Kidney (tissue), 14 donors: Measurements from ENCODE around the gene INPP4A. TPM values are rescaled to one million over a fixed set of nuclear protein-coding genes. Genes with fewer than 3 reads are reported as not detected.
"Not testable (repeated sequence)": the region's sequence is repeated elsewhere in the genome, so short reads cannot be mapped to it uniquely, and the experiment has no call there.

ENCODE experiments used
- DNase-seq, 5 donors: peaks; one replicate each; pipeline ENCODE4 v3.0.0-alpha.2; 2013 to 2020
- FAIRE-seq: peaks from 2 replicates; lab custom pipeline; 2012; peaks lifted over from hg19 to GRCh38; lab: Jason Lieb, UNC
- H3K27ac ChIP-seq, 2 donors: one replicate each; pipeline ENCODE4 v1.7.0; 2013; ENCODE audit warnings: low read depth in 2 of 2, low read length in 2 of 2, inconsistent platforms in 1 of 2
- H3K27me3 ChIP-seq: one replicate; pipeline ENCODE4 v1.7.1; 2013; ENCODE audit warnings: low read length, inconsistent platforms; ENCODE audit not compliant: control insufficient read depth, insufficient read depth
- H3K36me3 ChIP-seq, 3 donors: one replicate each; pipeline versions ENCODE4 v1.7.0 to v1.7.1; 2013; ENCODE audit warnings: low read length in 3 of 3, control low read depth in 1 of 3, inconsistent platforms in 1 of 3; ENCODE audit not compliant: insufficient read depth in 3 of 3, control insufficient read depth in 2 of 3
- H3K4me1 ChIP-seq, 3 donors: one replicate each; pipeline versions ENCODE4 v1.7.0 to v1.7.1; 2013; ENCODE audit warnings: low read length in 3 of 3, inconsistent platforms in 1 of 3, low read depth in 1 of 3; ENCODE audit not compliant: control insufficient read depth in 2 of 3, insufficient read depth in 2 of 3
- H3K4me3 ChIP-seq, 3 donors: one replicate each; pipeline versions ENCODE4 v1.7.0 to v1.8.1; 2013; ENCODE audit warnings: low read length in 3 of 3, control low read depth in 1 of 3, inconsistent platforms in 1 of 3
- H3K9ac ChIP-seq, 3 donors: one replicate each; pipeline versions ENCODE4 v1.7.0 to v1.7.1; 2013; ENCODE audit warnings: low read length in 3 of 3, control low read depth in 1 of 3, inconsistent platforms in 1 of 3
- H3K9me3 ChIP-seq, 3 donors: one replicate each; pipeline versions ENCODE4 v1.7.0 to v1.7.1; 2013; ENCODE audit warnings: low read length in 3 of 3, control low read depth in 1 of 3, inconsistent platforms in 1 of 3; ENCODE audit not compliant: control insufficient read depth in 2 of 3, insufficient read depth in 1 of 3
- intact Hi-C: fragments of 100-400 bp; cut with DNase I; formaldehyde crosslinking; loops from one replicate; pipeline ENCODE4 v1.11.1; 2022
- polyA plus RNA-seq: library from polyadenylated mRNA; stranded (reverse); fragments of 350-450 nt; fragmentation: Illumina TruSeq; extraction: RNeasy Lipid Tissue Mini Kit (QIAGEN cat#74804); gene quantifications from one replicate; pipeline ENCODE4 v1.2.3, GENCODE V29; 2014; ENCODE audit warnings: low read depth, low replicate concordance; ENCODE audit not compliant: insufficient read depth
- total RNA-seq: library from RNA; stranded (reverse); fragmentation: NEBNext Ultra II Directional; extraction: Animal tissue kit (Norgen Biotek cat#: 25700); gene quantifications from one replicate; pipeline ENCODE4 v1.2.1, GENCODE V29; 2021
- TF ChIP-seq, protein P1 (sequence below): IDR thresholded peaks from 3 replicates; pipeline ENCODE4 v1.5.1; 2012; ENCODE audit warnings: mild to moderate bottlenecking, moderate library complexity, borderline replicate concordance; ENCODE audit not compliant: insufficient read depth; ENCODE audit errors: extremely low read depth
- donor health status: control.
- donor health status: control.
- donor health status: control.
- donor health status: control.
- donor health status: control.
- donor health status: DM: yes; HTN: yes; CAD: no.
- donor health status: Normal renal cell carcinoma (clear cell type).

The INPP4A gene
- total and polyA plus RNA-seq, 2 donors from 2014 or later: 4.1 to 27.9 TPM

GRCh38 chr2:98405301-98405700, 39.4 kb upstream of the INPP4A start:
- DNase-seq: no peak
- Histone ChIP-seq H3K4me3 (no peak overlapping the region), H3K9ac (no peak overlapping the region), H3K4me1 (no peaks in the 10 kb centered on the region), H3K27ac (no peak overlapping the region), H3K36me3 (no peaks in the 10 kb centered on the region), H3K9me3 (no peaks in the 10 kb centered on the region), H3K27me3 (no peaks in the 10 kb centered on the region)
- FAIRE-seq: no peak
- intact Hi-C loops: no loop called here
- TF ChIP-seq, protein P1, sequence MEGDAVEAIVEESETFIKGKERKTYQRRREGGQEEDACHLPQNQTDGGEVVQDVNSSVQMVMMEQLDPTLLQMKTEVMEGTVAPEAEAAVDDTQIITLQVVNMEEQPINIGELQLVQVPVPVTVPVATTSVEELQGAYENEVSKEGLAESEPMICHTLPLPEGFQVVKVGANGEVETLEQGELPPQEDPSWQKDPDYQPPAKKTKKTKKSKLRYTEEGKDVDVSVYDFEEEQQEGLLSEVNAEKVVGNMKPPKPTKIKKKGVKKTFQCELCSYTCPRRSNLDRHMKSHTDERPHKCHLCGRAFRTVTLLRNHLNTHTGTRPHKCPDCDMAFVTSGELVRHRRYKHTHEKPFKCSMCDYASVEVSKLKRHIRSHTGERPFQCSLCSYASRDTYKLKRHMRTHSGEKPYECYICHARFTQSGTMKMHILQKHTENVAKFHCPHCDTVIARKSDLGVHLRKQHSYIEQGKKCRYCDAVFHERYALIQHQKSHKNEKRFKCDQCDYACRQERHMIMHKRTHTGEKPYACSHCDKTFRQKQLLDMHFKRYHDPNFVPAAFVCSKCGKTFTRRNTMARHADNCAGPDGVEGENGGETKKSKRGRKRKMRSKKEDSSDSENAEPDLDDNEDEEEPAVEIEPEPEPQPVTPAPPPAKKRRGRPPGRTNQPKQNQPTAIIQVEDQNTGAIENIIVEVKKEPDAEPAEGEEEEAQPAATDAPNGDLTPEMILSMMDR: no peak

DNA sequence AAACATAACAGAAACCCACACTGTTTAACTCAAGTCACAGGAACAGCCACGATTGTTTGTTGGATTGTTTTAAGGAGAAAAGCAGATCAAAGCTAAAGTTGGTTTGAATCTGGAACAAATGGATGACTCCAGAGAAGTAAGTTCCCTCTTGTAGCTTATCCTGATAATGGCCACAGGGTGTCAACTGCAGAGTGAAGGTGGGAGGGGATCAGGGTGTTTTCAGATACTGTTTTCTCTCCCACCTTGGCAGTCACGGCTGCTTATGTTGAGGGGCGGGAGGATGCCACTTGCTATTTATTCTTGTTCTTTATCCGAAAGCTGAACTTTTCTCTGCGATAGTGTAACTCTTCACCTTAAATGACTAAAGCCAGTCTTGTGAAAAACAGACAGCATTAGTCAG, 36.5 kb upstream of the INPP4A start:
- peaks cover 0 to 2% (median 0%) of the 10 kb centered on the region in 3 donors for H3K4me1 ChIP-seq
- no peak overlapping the region for H3K9ac ChIP-seq
- no peak overlapping the region for H3K27ac ChIP-seq
- no peaks in the 10 kb centered on the region for H3K9me3 ChIP-seq
- DNase-seq: no peak
- FAIRE-seq: no peak
- H3K27me3 ChIP-seq: no peaks in the 10 kb centered on the region
- H3K36me3 ChIP-seq: no peaks in the 10 kb centered on the region
- intact Hi-C loops: no loop called here
- no peak overlapping the region for H3K4me3 ChIP-seq
- TF ChIP-seq, protein P1: no peak

GRCh38 chr2:98412751-98413458, 31.8 kb upstream of the INPP4A start:
- Histone ChIP-seq H3K4me3 (no peak overlapping the region), H3K27ac (no peak overlapping the region), H3K4me1 (peaks cover 0 to 3% (median 0%) of the 10 kb centered on the region in 3 donors), H3K9me3 (peaks cover 0 to 5% (median 0%) of the 10 kb centered on the region in 3 donors), H3K27me3 (no peaks in the 10 kb centered on the region), H3K36me3 (no peaks in the 10 kb centered on the region), H3K9ac (peak overlapping the region in 1 of 3 donors; percentile 19)
- DNase-seq: peak in 2 of 5 donors; percentile 49 to 64
- TF ChIP-seq, protein P1: peak; percentile 67
- intact Hi-C loops: loop anchor here (10.0 kb wide), 1 partner anchor 102 kb away; no protein-coding TSS in a partner anchor
- no peak for FAIRE-seq

- not testable (repeated sequence) for H3K27me3 ChIP-seq, H3K9me3 ChIP-seq, H3K4me1 ChIP-seq, H3K36me3 ChIP-seq, H3K9ac ChIP-seq, H3K27ac ChIP-seq, H3K4me3 ChIP-seq, DNase-seq, FAIRE-seq
- intact Hi-C loops: loop anchor here (10.0 kb wide), 1 partner anchor 101 kb away; no protein-coding TSS in a partner anchor
Observed at GRCh38 chr2:98414246-98414645, 30.4 kb upstream of the INPP4A start.

DNA sequence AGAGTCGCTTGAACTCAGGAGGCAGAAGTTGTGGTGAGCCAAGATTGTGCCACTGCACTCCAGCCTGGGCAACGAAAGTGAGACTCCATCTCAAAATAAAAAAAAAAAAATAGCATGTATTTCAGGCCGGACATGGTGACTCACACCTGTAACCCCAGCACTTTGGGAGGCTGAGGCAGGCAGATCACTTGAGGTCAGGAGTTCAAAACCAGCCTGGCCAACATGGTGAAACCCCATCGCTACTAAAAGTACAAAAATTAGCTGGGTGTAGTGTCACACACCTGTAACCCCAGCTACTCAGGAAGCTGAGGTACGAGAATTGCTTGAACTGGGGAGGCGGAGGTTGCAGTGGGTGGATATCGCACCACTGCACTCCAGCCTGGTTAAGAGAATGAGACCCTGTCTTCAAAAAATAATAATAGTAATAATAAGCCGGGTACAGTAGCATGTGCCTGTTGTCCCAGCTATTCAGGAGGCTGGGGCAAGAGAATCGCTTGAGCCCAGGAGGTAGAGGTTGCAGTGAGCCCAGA, 28.9 kb upstream of the INPP4A start:
- not testable (repeated sequence) for FAIRE-seq, H3K27me3 ChIP-seq, H3K4me3 ChIP-seq, H3K27ac ChIP-seq, H3K36me3 ChIP-seq, H3K4me1 ChIP-seq, DNase-seq, H3K9me3 ChIP-seq, H3K9ac ChIP-seq
- intact Hi-C loops: loop anchor here (10.0 kb wide), 1 partner anchor 99 kb away; no protein-coding TSS in a partner anchor
